H1 (cell line): Measurements from ENCODE around the gene MARCHF9. TPM values are rescaled to one million over a fixed set of nuclear protein-coding genes. Genes with fewer than 3 reads are reported as not detected.

Source experiments
- EGR1 ChIP-seq: IDR thresholded peaks from 2 replicates; pipeline ENCODE4 v1.6.1; 2011; ENCODE audit warnings: low read depth, low read length, borderline replicate concordance
- RNF2 ChIP-seq: fragments of 200-900, 300-1000 bp; sonication (generic); IDR thresholded peaks from 2 replicates; pipeline ENCODE4 v1.7.1; 2016; ENCODE audit warnings: borderline replicate concordance, low read depth, mild to moderate bottlenecking, antibody characterized with exemption, low read length; ENCODE audit not compliant: poor library complexity, severe bottlenecking; ENCODE audit errors: missing control alignments
- SAP30 ChIP-seq: fragments of 300-600 bp; sonication (generic); IDR thresholded peaks from 2 replicates; pipeline ENCODE4 v1.7.1; 2012; ENCODE audit warnings: low read length, moderate library complexity, mild to moderate bottlenecking, inconsistent platforms; ENCODE audit not compliant: insufficient read depth, insufficient replicate concordance
- SIN3A ChIP-seq, 2 experiments: IDR thresholded peaks in 1 of 2; conservative IDR thresholded peaks in 1 of 2; 2 replicates each; pipeline ENCODE4 v1.6.1; 2011 to 2012; ENCODE audit warnings: low read length in 2 of 2, improper control_type of control experiment in 1 of 2, low read depth in 1 of 2, mild to moderate bottlenecking in 1 of 2
- SUZ12 ChIP-seq: fragments of 200-600 bp; sonication (generic); IDR thresholded peaks from 2 replicates; pipeline ENCODE4 v1.6.1; 2012; ENCODE audit warnings: mild to moderate bottlenecking, inconsistent platforms, low read length, moderate library complexity, mixed read lengths
- polyA plus RNA-seq, 7 experiments: library from polyadenylated mRNA; depleted of rRNA in 3 of 7; stranded (reverse) in 5 of 7; unstranded in 2 of 7; fragments of >200 nt in 5 of 7; fragments of 200-250 nt in 2 of 7; gene quantifications; 1 replicate in 5 of 7; 2 replicates in 1 of 7; 4 replicates in 1 of 7; pipeline versions ENCODE4 v1.2.1 to v1.2.3, GENCODE V29; 2011 to 2013; ENCODE audit warnings: missing spikeins in 2 of 7, mixed read lengths in 2 of 7
- total RNA-seq: library from RNA; stranded (reverse); fragmentation: NEBNext Ultra II Directional; extraction: Animal tissue kit (Norgen Biotek cat#: 25700); gene quantifications from 2 replicates; pipeline ENCODE4 v1.2.1, GENCODE V29; 2021

Gene MARCHF9
- total and polyA plus RNA-seq, 2 of the 8 experiments (the other 6 are each of a cell fraction or from before 2014, with no cell fraction given): 6.4 to 7.8 TPM

- peak; percentile 32 for TF ChIP-seq SAP30
- no peak for TF ChIP-seq RNF2
- peak; percentile 33; the same call in 1 of the 2 replicates for TF ChIP-seq EGR1
- TF ChIP-seq SUZ12: peak; percentile 27; the same call in 1 of the 2 replicates
- TF ChIP-seq SIN3A (conservative IDR thresholded peaks at IDR 0.05 in 1 of 2, IDR thresholded peaks at IDR 0.05 in 1 of 2; ENCODE audit: low read depth in 1 of 2, low read length in 2 of 2): 0 out of 4 replicates have a peak, but pooled peaks of 1 of the 2 experiments have one; percentile 65
- TF ChIP-seq, all 59 proteins: peak for 12
Observed at GRCh38 chr12:57754411-57755193, at the start of gene MARCHF9 (continued).
